ENCODE measurements around the gene PROSER2. TPM values are rescaled to one million over a fixed set of nuclear protein-coding genes. Genes with fewer than 3 reads are reported as not detected.
"Not testable (repeated sequence)": the region's sequence is repeated elsewhere in the genome, so short reads cannot be mapped to it uniquely, and the experiment has no call there.

The PROSER2 gene
- total and polyA plus RNA-seq, 2 donors (not counting 1 experiment from before 2014, with no cell fraction given): 0.07 TPM; not detected in 1

DNA sequence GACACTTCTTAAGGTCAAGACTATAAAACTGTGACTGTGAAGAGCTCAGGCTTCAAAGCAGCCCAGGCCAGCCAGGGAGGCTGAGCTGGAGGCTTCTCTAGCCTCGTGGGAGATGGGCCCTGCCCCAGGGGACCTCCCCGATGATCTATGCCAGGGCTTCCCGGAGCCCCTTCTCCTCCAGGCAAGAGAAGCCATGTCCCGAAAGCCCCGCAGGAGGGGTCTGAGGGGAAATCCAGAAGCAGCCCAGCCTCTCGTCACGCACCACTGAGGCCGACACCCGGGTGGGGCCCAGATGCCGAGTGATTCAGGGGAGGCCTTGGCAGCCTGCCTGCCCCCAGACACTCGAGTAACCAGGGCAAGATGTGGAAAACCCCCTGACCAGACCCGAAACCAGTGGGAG lies 63.7 kb downstream of the PROSER2 start:
- no peak overlapping the region for H3K27ac ChIP-seq (ENCODE audit: low read length in 2 of 2)
- peaks cover 0 to 6% of the 10 kb centered on the region in 2 donors for H3K4me1 ChIP-seq (ENCODE audit: control insufficient read depth in 2 of 2, insufficient read depth in 2 of 2, low read length in 2 of 2)
- peak; percentile 41 for ATAC-seq (ENCODE audit: low read depth)
- peak; percentile 25 for DNase-seq
- TF ChIP-seq, protein P1, sequence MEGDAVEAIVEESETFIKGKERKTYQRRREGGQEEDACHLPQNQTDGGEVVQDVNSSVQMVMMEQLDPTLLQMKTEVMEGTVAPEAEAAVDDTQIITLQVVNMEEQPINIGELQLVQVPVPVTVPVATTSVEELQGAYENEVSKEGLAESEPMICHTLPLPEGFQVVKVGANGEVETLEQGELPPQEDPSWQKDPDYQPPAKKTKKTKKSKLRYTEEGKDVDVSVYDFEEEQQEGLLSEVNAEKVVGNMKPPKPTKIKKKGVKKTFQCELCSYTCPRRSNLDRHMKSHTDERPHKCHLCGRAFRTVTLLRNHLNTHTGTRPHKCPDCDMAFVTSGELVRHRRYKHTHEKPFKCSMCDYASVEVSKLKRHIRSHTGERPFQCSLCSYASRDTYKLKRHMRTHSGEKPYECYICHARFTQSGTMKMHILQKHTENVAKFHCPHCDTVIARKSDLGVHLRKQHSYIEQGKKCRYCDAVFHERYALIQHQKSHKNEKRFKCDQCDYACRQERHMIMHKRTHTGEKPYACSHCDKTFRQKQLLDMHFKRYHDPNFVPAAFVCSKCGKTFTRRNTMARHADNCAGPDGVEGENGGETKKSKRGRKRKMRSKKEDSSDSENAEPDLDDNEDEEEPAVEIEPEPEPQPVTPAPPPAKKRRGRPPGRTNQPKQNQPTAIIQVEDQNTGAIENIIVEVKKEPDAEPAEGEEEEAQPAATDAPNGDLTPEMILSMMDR (IDR thresholded peaks at IDR 0.05): no peak
- no peak for TF ChIP-seq EZH2 (IDR thresholded peaks at IDR 0.05; ENCODE audit: borderline replicate concordance, insufficient read depth, low read depth, low read length, poor library complexity, severe bottlenecking)
- Mint-ChIP-seq H3K9me3 (ENCODE audit: insufficient read depth) (no peaks in the 10 kb centered on the region), H3K27me3 (no peaks in the 10 kb centered on the region), H3K4me3 (no peak overlapping the region), H3K4me1 (no peaks in the 10 kb centered on the region), H3K27ac (no peak overlapping the region)
- H3K9ac ChIP-seq (ENCODE audit: low read length): no peak overlapping the region
- WGBS (ENCODE audit: insufficient coverage): 66% methylated on average over 12 of the region's 12 CpGs
- ChIA-PET CTCF (no interaction called here), POLR2A (no interaction called here)
- no peaks in the 10 kb centered on the region for H3K79me2 ChIP-seq (ENCODE audit: control insufficient read depth, insufficient read depth, low read length)
- intact Hi-C loops (cut with micrococcal nuclease): no loop called here
- no peaks in the 10 kb centered on the region for H3K36me3 ChIP-seq (replicated peaks in 1 of 2; ENCODE audit: control extremely low read depth in 1 of 2, control insufficient read depth in 1 of 2, extremely low read depth in 1 of 2, insufficient read depth in 2 of 2, low read length in 1 of 2)
- no peaks in the 10 kb centered on the region for H4K20me1 ChIP-seq (ENCODE audit: control insufficient read depth, insufficient read depth, low read length, poor library complexity, severe bottlenecking)
- H3K9me3 ChIP-seq (ENCODE audit: control extremely low read depth in 1 of 3, control insufficient read depth in 2 of 3, insufficient read depth in 1 of 3, low read length in 2 of 3): no peaks in the 10 kb centered on the region
- no peak overlapping the region for H3K4me2 ChIP-seq (replicated peaks; ENCODE audit: low read depth, low read length, poor library complexity, severe bottlenecking)
- no peaks in the 10 kb centered on the region for H3K27me3 ChIP-seq (replicated peaks in 1 of 4; ENCODE audit: control extremely low read depth in 1 of 4, control insufficient read depth in 3 of 4, insufficient read depth in 4 of 4, low read length in 3 of 4)
- H3K4me3 ChIP-seq (ENCODE audit: control extremely low read depth in 1 of 5, extremely low read depth in 1 of 5, insufficient read depth in 1 of 5, low read depth in 2 of 5, low read length in 4 of 5): no peak overlapping the region
- H2AFZ ChIP-seq (ENCODE audit: insufficient read depth, low read depth, low read length, poor library complexity, severe bottlenecking): no peak overlapping the region

DNA sequence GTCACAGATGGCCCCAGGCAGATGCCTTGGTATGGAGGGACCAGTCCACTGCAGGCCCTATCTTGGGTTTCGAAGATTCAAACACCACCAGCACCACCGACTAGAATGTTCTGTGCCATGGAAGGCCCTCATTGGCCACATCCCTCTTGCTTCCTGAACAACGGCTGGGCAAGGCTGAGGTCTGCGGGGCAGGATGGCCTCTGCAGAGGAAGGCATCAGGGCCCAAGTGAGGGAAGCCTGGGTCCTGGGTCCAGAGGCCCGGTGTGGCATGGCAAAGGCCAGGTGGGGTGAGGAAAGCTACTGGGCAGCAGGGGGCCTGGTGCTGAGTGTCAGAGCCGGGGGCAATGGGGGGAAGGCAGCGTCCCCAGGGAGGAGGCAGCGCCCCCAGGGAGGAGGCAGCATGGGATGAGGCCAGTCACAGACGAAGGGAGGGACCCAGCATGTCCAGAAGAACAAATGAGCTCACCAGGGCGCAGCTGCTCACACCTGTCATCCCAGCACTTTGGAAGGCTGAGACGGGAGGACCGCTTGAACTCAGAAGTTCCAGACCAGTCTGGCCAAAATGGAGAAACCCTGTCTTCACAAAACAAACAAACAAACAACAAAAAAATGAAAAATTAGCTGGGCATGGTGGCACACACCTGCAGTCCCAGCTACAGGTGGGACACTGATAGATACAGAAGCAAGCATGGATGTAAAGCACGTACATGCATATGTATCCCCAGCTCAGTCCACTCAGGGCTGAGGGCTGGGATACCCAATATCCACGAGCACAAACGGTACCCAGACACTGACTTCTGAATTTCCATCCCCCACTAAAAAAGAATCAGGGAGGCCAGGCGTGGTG lies 64.4 kb downstream of the PROSER2 start:
- no peak overlapping the region for H3K27ac Mint-ChIP-seq
- no peak overlapping the region for H3K4me3 Mint-ChIP-seq
- WGBS (ENCODE audit: insufficient coverage): 94% methylated on average over 15 of the region's 16 CpGs
- Histone ChIP-seq H3K9ac (ENCODE audit: low read length) (no peak overlapping the region), H3K36me3 (replicated peaks in 1 of 2; ENCODE audit: control extremely low read depth in 1 of 2, control insufficient read depth in 1 of 2, extremely low read depth in 1 of 2, insufficient read depth in 2 of 2, low read length in 1 of 2) (no peaks in the 10 kb centered on the region), H3K4me1 (ENCODE audit: control insufficient read depth in 2 of 2, insufficient read depth in 2 of 2, low read length in 2 of 2) (peaks cover 0 to 6% of the 10 kb centered on the region in 2 donors), H3K4me2 (replicated peaks; ENCODE audit: low read depth, low read length, poor library complexity, severe bottlenecking) (no peak overlapping the region), H2AFZ (ENCODE audit: insufficient read depth, low read depth, low read length, poor library complexity, severe bottlenecking) (no peak overlapping the region), H4K20me1 (ENCODE audit: control insufficient read depth, insufficient read depth, low read length, poor library complexity, severe bottlenecking) (no peaks in the 10 kb centered on the region), H3K79me2 (ENCODE audit: control insufficient read depth, insufficient read depth, low read length) (no peaks in the 10 kb centered on the region), H3K27ac (ENCODE audit: low read length in 2 of 2) (no peak overlapping the region), H3K9me3 (ENCODE audit: control extremely low read depth in 1 of 3, control insufficient read depth in 2 of 3, insufficient read depth in 1 of 3, low read length in 2 of 3) (no peaks in the 10 kb centered on the region), H3K27me3 (replicated peaks in 1 of 4; ENCODE audit: control extremely low read depth in 1 of 4, control insufficient read depth in 3 of 4, insufficient read depth in 4 of 4, low read length in 3 of 4) (no peaks in the 10 kb centered on the region), H3K4me3 (ENCODE audit: control extremely low read depth in 1 of 5, extremely low read depth in 1 of 5, insufficient read depth in 1 of 5, low read depth in 2 of 5, low read length in 4 of 5) (no peak overlapping the region)
- ATAC-seq (ENCODE audit: low read depth): no peak
- H3K9me3 Mint-ChIP-seq (ENCODE audit: insufficient read depth): no peaks in the 10 kb centered on the region
- no peak for TF ChIP-seq EZH2 (IDR thresholded peaks at IDR 0.05; ENCODE audit: borderline replicate concordance, insufficient read depth, low read depth, low read length, poor library complexity, severe bottlenecking)
- TF ChIP-seq, protein P1 (IDR thresholded peaks at IDR 0.05): no peak
- intact Hi-C loops (cut with micrococcal nuclease): loop anchor here (1.0 kb wide), 1 partner anchor 24 kb away; no protein-coding TSS in a partner anchor
- no peaks in the 10 kb centered on the region for H3K27me3 Mint-ChIP-seq
- DNase-seq: no peak
- H3K4me1 Mint-ChIP-seq: no peaks in the 10 kb centered on the region
- ChIA-PET CTCF (no interaction called here), POLR2A (no interaction called here)

DNA sequence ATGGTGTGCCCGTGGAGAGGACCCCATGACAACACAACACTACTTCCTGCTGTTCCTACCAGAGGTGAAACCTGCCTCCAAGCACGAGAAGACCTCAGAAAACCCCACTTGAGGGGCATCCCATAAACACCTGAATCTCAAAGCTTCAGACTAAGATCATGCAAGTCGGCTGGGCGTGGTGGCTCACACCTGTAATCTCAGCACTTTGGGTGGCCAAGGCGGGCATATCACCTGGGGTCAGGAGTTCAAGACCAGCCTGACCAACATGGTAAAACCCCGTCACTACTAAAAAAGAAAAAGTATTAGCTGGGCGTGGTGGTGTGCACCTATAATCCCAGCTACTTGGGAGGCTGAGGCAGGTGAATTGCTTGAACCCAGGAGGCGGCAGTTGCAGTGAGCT lies 66.1 kb downstream of the PROSER2 start:
- H4K20me1 ChIP-seq (ENCODE audit: control insufficient read depth, insufficient read depth, low read length, poor library complexity, severe bottlenecking); H3K9me3 Mint-ChIP-seq (ENCODE audit: insufficient read depth); DNase-seq; H3K79me2 ChIP-seq (ENCODE audit: control insufficient read depth, insufficient read depth, low read length); H2AFZ ChIP-seq (ENCODE audit: insufficient read depth, low read depth, low read length, poor library complexity, severe bottlenecking); H3K27me3 ChIP-seq (replicated peaks in 1 of 4; ENCODE audit: control extremely low read depth in 1 of 4, control insufficient read depth in 3 of 4, insufficient read depth in 4 of 4, low read length in 3 of 4); intact Hi-C loops (cut with micrococcal nuclease); H3K27ac ChIP-seq (ENCODE audit: low read length in 2 of 2); ATAC-seq (ENCODE audit: low read depth); H3K4me1 Mint-ChIP-seq; CTCF ChIA-PET; H3K4me2 ChIP-seq (replicated peaks; ENCODE audit: low read depth, low read length, poor library complexity, severe bottlenecking); H3K9ac ChIP-seq (ENCODE audit: low read length); H3K27me3 Mint-ChIP-seq; H3K4me1 ChIP-seq (ENCODE audit: control insufficient read depth in 2 of 2, insufficient read depth in 2 of 2, low read length in 2 of 2); H3K9me3 ChIP-seq (ENCODE audit: control extremely low read depth in 1 of 3, control insufficient read depth in 2 of 3, insufficient read depth in 1 of 3, low read length in 2 of 3); H3K4me3 ChIP-seq (ENCODE audit: control extremely low read depth in 1 of 5, extremely low read depth in 1 of 5, insufficient read depth in 1 of 5, low read depth in 2 of 5, low read length in 4 of 5); H3K36me3 ChIP-seq (replicated peaks in 1 of 2; ENCODE audit: control extremely low read depth in 1 of 2, control insufficient read depth in 1 of 2, extremely low read depth in 1 of 2, insufficient read depth in 2 of 2, low read length in 1 of 2); H3K4me3 Mint-ChIP-seq; H3K27ac Mint-ChIP-seq; POLR2A ChIA-PET: not testable (repeated sequence)
- WGBS (ENCODE audit: insufficient coverage): 88% methylated on average over 6 of the region's 8 CpGs
